HepG2 (cell line): ENCODE measurements around the gene RALY. TPM values are rescaled to one million over a fixed set of nuclear protein-coding genes. Genes with fewer than 3 reads are reported as not detected.

Experiments used
- ATM ChIP-seq: fragments of 450-650 bp; IDR thresholded peaks from 2 replicates; pipeline ENCODE4 v1.7.1; 2017; ENCODE audit warnings: mild to moderate bottlenecking, borderline replicate concordance
- EED ChIP-seq: sonication (generic); formaldehyde crosslinking; IDR thresholded peaks from 2 replicates; pipeline ENCODE4 v1.5.0; 2020; ENCODE audit warnings: mild to moderate bottlenecking, missing genetic modification reagents
- ESRRA ChIP-seq: sonication (generic); formaldehyde crosslinking; IDR thresholded peaks from 2 replicates; pipeline ENCODE4 v1.5.1; 2020; ENCODE audit warnings: mild to moderate bottlenecking, low read depth, missing genetic modification reagents
- HDAC2 ChIP-seq: sonication (generic); formaldehyde crosslinking; IDR thresholded peaks from 2 replicates; pipeline ENCODE4 v1.4.0; 2020; ENCODE audit warnings: missing genetic modification reagents
- HES4 ChIP-seq: sonication (generic); formaldehyde crosslinking; IDR thresholded peaks from 2 replicates; pipeline ENCODE4 v1.9.0; 2021; ENCODE audit warnings: mild to moderate bottlenecking, missing genetic modification reagents, borderline replicate concordance
- HNRNPUL1 ChIP-seq: fragments of 200-400 bp; formaldehyde crosslinking; IDR thresholded peaks from 2 replicates; pipeline ENCODE4 v1.6.1; 2017; ENCODE audit warnings: low read depth, mild to moderate bottlenecking, low read length, moderate library complexity
- LCORL ChIP-seq, 2 experiments: fragments of 450-650 bp in 1 of 2; sonication (generic) in 1 of 2; formaldehyde crosslinking in 1 of 2; IDR thresholded peaks; 2 replicates each; pipeline versions ENCODE4 v1.5.0 to v1.6.1; 2017 to 2020; ENCODE audit warnings: antibody characterized with exemption in 1 of 2, missing genetic modification reagents in 1 of 2
- PTBP1 ChIP-seq: fragments of 200-400 bp; formaldehyde crosslinking; IDR thresholded peaks from 2 replicates; pipeline ENCODE4 v1.6.1; 2018; ENCODE audit warnings: low read length, low read depth; ENCODE audit not compliant: poor library complexity, severe bottlenecking
- RBM22 ChIP-seq: fragments of 200-400 bp; formaldehyde crosslinking; optimal IDR thresholded peaks from 2 replicates; pipeline ENCODE3; 2017; ENCODE audit warnings: mild to moderate bottlenecking, low read length, moderate library complexity
- SCMH1 ChIP-seq: sonication (generic); formaldehyde crosslinking; IDR thresholded peaks from 2 replicates; pipeline ENCODE4 v1.9.0; 2021; ENCODE audit warnings: missing genetic modification reagents, mild to moderate bottlenecking, borderline replicate concordance
- ZBTB34 ChIP-seq: sonication (generic); formaldehyde crosslinking; IDR thresholded peaks from 2 replicates; pipeline ENCODE4 v1.8.0; 2022; ENCODE audit warnings: mild to moderate bottlenecking, missing genetic modification reagents
- ZBTB49 ChIP-seq: sonication (generic); formaldehyde crosslinking; IDR thresholded peaks from 2 replicates; pipeline ENCODE4 v1.4.0; 2020; ENCODE audit warnings: missing genetic modification reagents, borderline replicate concordance
- ZNF10 ChIP-seq: sonication (generic); formaldehyde crosslinking; IDR thresholded peaks from 2 replicates; pipeline ENCODE4 v1.4.0; 2020; ENCODE audit warnings: mild to moderate bottlenecking, low read depth, missing genetic modification reagents, borderline replicate concordance
- ZNF142 ChIP-seq: sonication (generic); formaldehyde crosslinking; IDR thresholded peaks from 2 replicates; pipeline ENCODE4 v1.4.0; 2020; ENCODE audit warnings: missing genetic modification reagents
- ZNF441 ChIP-seq: sonication (generic); formaldehyde crosslinking; IDR thresholded peaks from 2 replicates; pipeline ENCODE4 v1.7.0; 2021; ENCODE audit warnings: missing genetic modification reagents, borderline replicate concordance
- ZNF446 ChIP-seq: sonication (generic); formaldehyde crosslinking; IDR thresholded peaks from 2 replicates; pipeline ENCODE4 v1.5.0; 2020; ENCODE audit warnings: mild to moderate bottlenecking, missing genetic modification reagents
- ZNF577 ChIP-seq: sonication (generic); formaldehyde crosslinking; IDR thresholded peaks from 2 replicates; pipeline ENCODE4 v1.4.0; 2020; ENCODE audit warnings: mild to moderate bottlenecking, low read depth, missing genetic modification reagents, borderline replicate concordance
- polyA plus RNA-seq, 8 experiments: library from polyadenylated mRNA; depleted of rRNA in 3 of 8; stranded (reverse) in 7 of 8; unstranded in 1 of 8; fragments of >200 nt; fragmentation: Illumina TruSeq in 4 of 8; extraction: Trizol in 4 of 8; gene quantifications; 2 replicates each; pipeline versions ENCODE4 v1.2.1 to v1.2.3, GENCODE V29; 2011 to 2016; ENCODE audit warnings: low read depth in 4 of 8, missing spikeins in 1 of 8, mixed read lengths in 1 of 8; ENCODE audit not compliant: insufficient read depth in 1 of 8
- total RNA-seq, 5 experiments: library from RNA; depleted of rRNA; stranded (reverse); fragments of >200 nt; fragmentation: Illumina TruSeq; extraction: Trizol; gene quantifications; 2 replicates each; pipeline ENCODE4 v1.2.3, GENCODE V29; 2016; ENCODE audit warnings: low read depth in 1 of 5

The RALY gene
- total and polyA plus RNA-seq, 2 of the 13 experiments (the other 11 are each of a cell fraction or from before 2014, with no cell fraction given) = 178 to 186 TPM

DNA sequence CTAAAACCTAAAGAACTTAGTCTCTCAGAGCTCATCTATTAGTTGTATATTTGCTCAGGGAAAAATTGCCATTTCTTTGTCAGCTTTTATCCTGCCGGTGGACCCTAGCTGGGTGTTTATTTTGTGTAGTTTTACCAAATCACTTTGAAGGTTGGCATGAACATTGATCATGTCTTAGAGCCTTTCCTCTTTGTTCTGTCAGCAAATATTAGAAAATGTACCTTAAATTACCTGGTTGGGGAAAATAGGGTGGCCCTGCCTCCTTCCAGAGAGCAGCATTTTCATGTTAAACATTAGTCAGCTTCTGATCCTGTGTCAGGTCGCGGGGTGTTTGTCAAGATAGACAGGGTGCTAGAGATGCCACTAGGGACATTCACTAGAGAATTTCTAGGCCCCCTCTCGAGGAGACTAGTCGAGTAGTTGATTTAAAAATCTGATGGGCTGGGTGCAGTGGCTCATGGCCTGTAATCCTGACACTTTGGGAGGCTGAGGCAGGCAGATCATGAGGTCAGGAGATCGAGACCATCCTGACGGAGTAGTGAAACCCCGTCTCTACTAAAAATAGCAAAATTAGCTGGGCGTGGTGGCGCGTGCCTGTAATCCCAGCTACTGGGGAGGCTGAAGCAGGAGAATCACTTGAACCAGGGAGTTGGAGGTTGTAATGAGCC, 11.2 kb downstream of the RALY start (continued):
- TF ChIP-seq ATM = no peak
- TF ChIP-seq HNRNPUL1 = no peak
- TF ChIP-seq PTBP1 = no peak
- no peak for TF ChIP-seq RBM22
- TF ChIP-seq ZNF577 (CRISPR knock-in tag) = no peak
- TF ChIP-seq ZNF142 (CRISPR knock-in tag) = 0 out of 2 replicates have a peak, but pooled peaks have one; percentile 10
- no peak for TF ChIP-seq ZNF10 (CRISPR knock-in tag)
- no peak for TF ChIP-seq ZNF446 (CRISPR knock-in tag)
- peak; percentile 90 for TF ChIP-seq ZNF441 (CRISPR knock-in tag)
- peak; percentile 25; the same call in 1 of the 2 replicates for TF ChIP-seq LCORL (IDR thresholded peaks at IDR 0.05)
- peak; percentile 94 for TF ChIP-seq LCORL (CRISPR knock-in tag; IDR thresholded peaks at IDR 0.05)
- TF ChIP-seq ZBTB34 (CRISPR knock-in tag) = peak; percentile 99
- TF ChIP-seq ZBTB49 = no peak
- TF ChIP-seq EED = no peak
- peak; percentile 88 for TF ChIP-seq HDAC2 (CRISPR knock-in tag)
- TF ChIP-seq SCMH1 (CRISPR knock-in tag) = no peak
- peak; percentile 54; the same call in 1 of the 2 replicates for TF ChIP-seq ESRRA (CRISPR knock-in tag)
- TF ChIP-seq HES4 (CRISPR knock-in tag) = no peak
